GM18505 (cell line): Measurements from ENCODE around the gene LONP2.
A peak's percentile ranks its signal among the peaks of the same experiment; 100 is the strongest.
"Not testable (repeated sequence)": the region's sequence is repeated elsewhere in the genome, so short reads cannot be mapped to it uniquely, and the experiment has no call there.

ENCODE experiments used
- ATAC-seq: cut with Tn5 transposase; IDR thresholded peaks from one replicate; pipeline ENCODE4 v1.9.1; 2021; ENCODE audit not compliant: unreplicated experiment
- POLR2A ChIP-seq: IDR thresholded peaks from 4 replicates; pipeline ENCODE4 v1.6.1; 2011; ENCODE audit warnings: borderline replicate concordance; ENCODE audit not compliant: insufficient read depth, insufficient read length; ENCODE audit errors: extremely low read depth

Gene LONP2

GRCh38 chr16:48223490-48223889, 20.6 kb upstream of the LONP2 start:
- no peak for ATAC-seq
- no peak for TF ChIP-seq POLR2A

GRCh38 chr16:48225456-48225855, 18.6 kb upstream of the LONP2 start:
- ATAC-seq, result no peak
- TF ChIP-seq POLR2A, result no peak

- peak; percentile 77 for ATAC-seq
- no peak for TF ChIP-seq POLR2A
These were observed 12.2 kb upstream of the LONP2 start for GRCh38 chr16:48231727-48232492.

DNA sequence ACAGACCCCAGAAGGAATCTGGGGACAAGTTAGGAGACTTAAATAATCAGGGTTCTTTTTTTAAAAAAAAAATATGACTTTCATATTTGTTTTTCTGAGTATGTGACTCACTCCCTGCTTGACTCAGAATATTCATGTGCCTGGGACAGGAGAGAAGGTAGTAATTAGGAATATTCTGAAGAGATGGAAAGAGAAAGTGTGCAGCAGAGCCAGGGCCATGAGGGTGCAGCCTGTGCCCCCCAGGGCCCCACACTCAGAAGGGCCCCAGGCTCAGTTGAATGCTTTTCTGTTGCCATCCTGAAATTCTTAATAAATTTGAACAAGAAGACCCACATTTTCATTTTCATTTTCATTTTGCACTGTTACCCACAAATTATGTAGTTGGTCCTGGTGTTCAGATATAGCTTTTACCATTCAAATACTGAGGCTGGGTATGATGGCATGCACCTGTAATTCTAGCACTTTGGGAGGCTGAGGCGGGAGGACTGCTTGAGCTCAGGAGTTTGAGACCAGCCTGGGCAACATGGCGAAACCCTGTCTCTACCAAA, 11.5 kb upstream of the LONP2 start:
- TF ChIP-seq POLR2A, result no peak
- no peak for ATAC-seq

GRCh38 chr16:48234630-48235029, 9.5 kb upstream of the LONP2 start:
- no peak for TF ChIP-seq POLR2A
- ATAC-seq, result no peak

GRCh38 chr16:48235058-48235555, 9.0 kb upstream of the LONP2 start:
- ATAC-seq, result no peak
- no peak for TF ChIP-seq POLR2A

GRCh38 chr16:48235556-48236136, 8.5 kb upstream of the LONP2 start:
- ATAC-seq, result no peak
- no peak for TF ChIP-seq POLR2A

GRCh38 chr16:48236286-48236685, 7.8 kb upstream of the LONP2 start:
- no peak for TF ChIP-seq POLR2A
- ATAC-seq, result no peak

DNA sequence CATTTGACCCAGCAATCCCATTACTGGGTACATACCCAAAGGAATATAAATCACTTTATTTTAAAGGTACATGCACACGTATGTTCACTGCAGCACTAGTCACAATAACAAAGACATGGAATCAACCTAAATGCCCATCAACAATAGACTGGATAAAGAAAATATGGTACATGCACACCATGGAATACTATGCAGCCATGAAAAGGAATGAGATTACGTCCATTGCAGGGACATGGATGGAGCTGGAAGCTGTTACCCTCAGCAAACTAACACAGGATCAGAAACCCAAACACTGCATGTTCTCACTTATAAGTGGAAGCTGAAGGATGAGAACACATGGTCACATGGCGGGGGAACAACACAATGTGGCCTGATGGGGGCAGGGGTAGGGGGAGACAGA, 4.0 kb upstream of the LONP2 start:
- ATAC-seq, result not testable (repeated sequence)

GRCh38 chr16:48244863-48245195, 729 bp downstream of the LONP2 start:
- TF ChIP-seq POLR2A, result no peak
- no peak for ATAC-seq

- TF ChIP-seq POLR2A, result no peak
- no peak for ATAC-seq
These were observed 2.0 kb downstream of the LONP2 start for GRCh38 chr16:48246066-48246465.

GRCh38 chr16:48247311-48247710, 3.2 kb downstream of the LONP2 start, which contains the start of gene ABCC11:
Gene ABCC11, minus strand, starts transcription at chr16:48247539. Its CDS starts 15,618 bp downstream, at chr16:48231921.
- no peak for TF ChIP-seq POLR2A
- ATAC-seq, result no peak

DNA sequence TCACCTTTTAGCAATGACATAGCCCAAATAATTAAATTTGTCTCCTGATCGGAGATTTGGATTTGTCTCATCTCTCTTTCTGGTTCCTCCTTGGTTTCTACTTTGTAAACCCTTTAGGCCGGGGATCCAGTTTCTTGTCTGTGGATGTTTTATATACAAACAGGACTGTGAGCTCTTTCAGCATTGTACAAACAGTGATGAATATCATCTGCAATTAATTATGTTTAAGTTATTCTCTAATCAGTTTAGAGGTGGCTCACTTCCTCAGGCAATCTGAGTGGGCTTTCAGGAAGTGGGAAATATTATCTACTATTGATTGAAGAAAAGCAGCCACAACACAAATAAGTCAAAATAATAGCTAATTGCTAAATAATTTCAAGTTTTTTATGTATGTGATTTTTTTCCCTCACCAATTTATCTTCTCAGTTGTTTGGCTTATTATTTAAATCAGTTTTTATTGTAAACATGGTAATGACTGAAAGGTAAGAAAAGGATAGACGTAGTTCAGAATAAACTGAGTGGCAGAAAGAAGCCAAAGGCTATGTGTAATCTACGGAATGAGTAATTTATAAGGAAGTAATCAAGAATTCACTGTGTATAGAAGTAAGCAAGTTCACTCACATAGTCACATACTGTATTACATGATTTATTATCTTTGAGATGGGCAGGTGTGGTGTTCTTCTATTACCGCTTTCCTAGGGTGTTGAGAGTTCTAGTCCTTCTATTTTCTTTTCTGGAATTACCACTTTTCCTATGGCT, 6.6 kb downstream of the LONP2 start:
- TF ChIP-seq POLR2A, result no peak
- ATAC-seq, result no peak

- no peak for TF ChIP-seq POLR2A
- ATAC-seq, result no peak
These were observed 7.9 kb downstream of the LONP2 start for GRCh38 chr16:48252013-48252412.

DNA sequence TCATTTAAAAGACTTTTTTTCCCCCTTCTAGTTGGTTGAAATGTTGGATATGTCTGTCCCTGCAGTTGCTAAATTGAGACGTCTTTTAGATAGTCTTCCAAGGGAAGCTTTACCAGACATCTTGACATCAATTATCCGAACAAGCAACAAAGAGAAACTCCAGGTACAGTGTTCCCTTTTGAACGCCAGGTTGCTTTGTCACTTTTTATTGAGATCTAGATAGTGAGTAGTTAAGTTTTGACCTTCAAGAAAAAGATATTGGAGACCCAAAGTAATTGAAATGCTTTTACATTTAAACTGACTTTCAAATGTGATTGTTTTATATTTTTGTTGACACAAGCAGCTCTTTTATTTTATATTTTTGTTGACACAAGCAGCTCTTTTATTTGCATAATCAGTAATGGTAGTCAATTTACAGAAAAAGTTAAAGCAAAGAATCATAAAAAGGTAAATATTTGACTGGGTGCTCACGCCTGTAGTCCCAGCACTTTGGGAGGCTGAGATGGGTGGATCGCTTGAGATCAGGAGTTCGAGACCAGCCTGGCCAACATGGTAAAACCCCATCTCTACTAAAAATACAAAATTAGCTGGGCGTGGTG, 12.6 kb downstream of the LONP2 start:
- no peak for ATAC-seq
- no peak for TF ChIP-seq POLR2A
